ENCODE results near the gene KIF6.
A peak's percentile ranks its signal among the peaks of the same experiment; 100 is the strongest.

The KIF6 gene

DNA sequence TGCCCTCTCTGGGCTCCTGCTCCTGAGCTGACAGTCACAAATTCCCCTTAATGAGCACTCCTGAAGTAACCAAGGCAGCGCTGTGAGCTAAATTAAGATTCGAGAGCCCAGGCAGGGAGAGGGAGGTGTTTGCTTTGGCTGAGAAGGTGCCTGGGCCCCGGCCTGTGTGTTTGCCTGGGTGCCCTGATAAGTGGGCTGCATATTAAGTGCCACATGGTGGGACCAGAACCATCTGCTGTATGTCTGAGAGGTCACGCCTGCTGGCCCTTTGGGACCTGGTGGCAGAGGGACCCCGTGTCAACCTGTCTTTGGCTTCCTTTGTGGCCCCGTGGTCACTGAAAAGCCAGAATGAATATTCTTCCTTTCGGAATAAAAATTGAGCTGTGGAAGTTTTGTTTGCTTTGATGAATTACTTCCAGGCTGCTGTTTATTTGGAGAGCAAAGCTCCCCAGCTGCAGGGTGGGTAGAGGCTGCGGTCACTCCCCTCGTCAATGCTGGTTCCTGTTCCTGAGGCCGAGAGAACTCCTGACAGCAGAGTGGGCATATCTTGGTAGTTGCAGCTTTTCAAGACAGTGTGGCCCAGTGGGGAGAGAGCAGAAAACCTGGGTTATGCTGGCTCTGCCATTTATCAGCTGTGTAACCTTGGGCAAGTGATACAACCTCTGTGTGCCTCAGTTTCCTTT is 385.2 kb downstream of the KIF6 start:
- Histone ChIP-seq H3K27ac (peak overlapping the region; percentile 67), H3K9ac (peak overlapping the region; percentile 35), H3K9me3 (peaks cover 9% of the 10 kb centered on the region; the same call in 1 of the 2 replicates), H3K36me3 (no peaks in the 10 kb centered on the region), H3K4me3 (peak overlapping the region; percentile 11), H3K4me2 (peak overlapping the region; percentile 86), H4K20me1 (no peaks in the 10 kb centered on the region), H3K27me3 (no peaks in the 10 kb centered on the region), H3K4me1 (peaks cover 97% of the 10 kb centered on the region)
- no peak for TF ChIP-seq Cebpa-rat (IDR thresholded peaks at IDR 0.05)

DNA sequence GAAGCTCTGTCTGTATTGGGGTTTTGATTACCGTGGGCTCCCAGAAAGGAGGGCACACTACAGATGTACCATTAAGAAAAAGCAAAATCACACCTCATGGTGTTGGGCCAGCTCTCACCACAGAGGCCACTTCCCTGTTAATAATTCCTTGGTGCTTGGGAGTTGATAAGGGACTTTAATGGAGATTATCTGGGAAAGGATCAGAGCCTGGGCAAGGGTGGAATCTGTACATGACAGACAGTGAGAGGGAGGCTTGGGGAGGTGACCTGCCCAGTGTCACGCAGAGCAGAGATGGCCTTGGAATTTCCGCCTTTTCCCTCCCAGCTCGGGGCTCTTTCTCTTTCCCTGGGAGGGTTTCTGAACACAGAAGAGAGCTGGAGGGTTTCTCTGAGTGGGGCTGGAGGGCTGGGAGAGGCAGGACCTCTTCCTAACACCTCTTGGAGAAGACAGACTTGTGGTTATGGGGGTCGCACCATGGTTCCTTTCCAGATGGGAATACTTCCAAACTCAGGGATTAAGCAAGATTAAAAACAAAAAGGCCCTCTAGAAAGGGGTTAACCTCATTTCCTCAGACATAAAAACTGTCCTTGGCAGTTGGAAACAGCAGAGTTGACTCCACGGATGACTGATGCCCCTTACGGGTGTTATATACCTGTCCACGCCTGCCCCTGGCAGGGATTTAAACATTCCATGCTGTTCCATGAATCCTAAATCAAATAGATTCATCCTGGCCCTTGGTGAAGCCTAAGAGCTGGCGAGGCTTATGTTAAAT is 385.9 kb downstream of the KIF6 start:
- Histone ChIP-seq H3K4me3 (peak overlapping the region; percentile 11; the same call in 1 of the 2 replicates), H3K27me3 (no peaks in the 10 kb centered on the region), H3K4me1 (peaks cover 95% of the 10 kb centered on the region), H3K9me3 (peaks cover 5% of the 10 kb centered on the region; the same call in 1 of the 2 replicates), H3K27ac (peak overlapping the region; percentile 67), H3K9ac (peak overlapping the region; percentile 35), H4K20me1 (no peaks in the 10 kb centered on the region), H3K4me2 (peak overlapping the region; percentile 86), H3K36me3 (no peaks in the 10 kb centered on the region)
- no peak for TF ChIP-seq Cebpa-rat (IDR thresholded peaks at IDR 0.05)

GRCh38 chr6:39338397-39338796 is 386.8 kb downstream of the KIF6 start:
- Histone ChIP-seq H3K27ac (peak overlapping the region; percentile 24; the same call in 1 of the 2 replicates), H4K20me1 (no peaks in the 10 kb centered on the region), H3K27me3 (no peaks in the 10 kb centered on the region), H3K9ac (0 out of 2 replicates have a peak overlapping the region, but pooled peaks have one; percentile 12), H3K4me1 (peaks cover 86% of the 10 kb centered on the region), H3K36me3 (no peaks in the 10 kb centered on the region), H3K4me2 (peak overlapping the region; percentile 86), H3K4me3 (no peak overlapping the region), H3K9me3 (no peaks in the 10 kb centered on the region)
- TF ChIP-seq Cebpa-rat (IDR thresholded peaks at IDR 0.05) = no peak

DNA sequence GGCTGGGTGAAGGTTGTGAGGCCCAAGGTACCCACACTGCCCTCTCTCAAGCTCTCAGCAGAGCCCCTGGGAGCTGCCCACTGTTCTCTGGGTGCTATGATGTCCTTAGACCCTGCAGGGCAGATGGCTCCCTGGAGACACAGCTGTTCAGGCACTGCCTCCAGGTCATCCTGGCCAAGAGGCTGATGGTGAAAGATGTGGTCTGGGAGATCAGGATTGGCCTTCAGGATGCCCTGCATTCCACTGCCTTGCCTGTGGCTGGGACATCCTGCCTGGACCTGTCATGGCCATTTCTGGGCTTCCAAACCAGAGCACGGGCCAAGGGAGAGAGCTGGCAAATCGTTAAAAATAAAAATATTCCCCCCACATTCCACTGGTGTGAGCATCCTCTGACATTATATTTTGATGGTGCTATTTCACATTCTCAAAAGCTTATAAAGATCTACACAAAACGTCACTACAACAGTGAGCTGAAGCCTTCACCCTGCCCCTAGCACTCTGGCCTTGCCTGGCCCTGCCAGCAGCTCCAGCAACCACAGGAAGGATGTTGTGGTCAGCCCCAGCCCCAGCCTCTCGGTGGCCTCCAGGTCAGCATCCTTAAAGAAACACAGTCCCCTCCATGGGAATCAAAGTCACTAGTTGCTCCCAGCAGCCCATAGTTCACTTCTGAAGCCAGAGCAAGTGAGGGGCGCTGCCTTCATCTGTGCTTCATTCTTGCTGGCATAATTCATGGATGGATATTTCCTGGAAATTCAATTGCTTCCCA is 389.2 kb downstream of the KIF6 start:
- Histone ChIP-seq H3K4me1 (peaks cover 62% of the 10 kb centered on the region), H3K36me3 (no peaks in the 10 kb centered on the region), H3K9me3 (no peaks in the 10 kb centered on the region), H3K27me3 (no peaks in the 10 kb centered on the region), H3K4me3 (no peak overlapping the region), H3K4me2 (peak overlapping the region; percentile 78), H4K20me1 (no peaks in the 10 kb centered on the region), H3K27ac (peak overlapping the region; percentile 35; the same call in 1 of the 2 replicates), H3K9ac (peak overlapping the region; percentile 27; the same call in 1 of the 2 replicates)
- no peak for TF ChIP-seq Cebpa-rat (IDR thresholded peaks at IDR 0.05)

- no peak overlapping the region for H3K4me3 ChIP-seq
- H3K9me3 ChIP-seq = no peaks in the 10 kb centered on the region
- H3K4me1 ChIP-seq = peaks cover 53% of the 10 kb centered on the region
- no peak for TF ChIP-seq Cebpa-rat (IDR thresholded peaks at IDR 0.05)
- H3K27me3 ChIP-seq = no peaks in the 10 kb centered on the region
- no peak overlapping the region for H3K27ac ChIP-seq
- H4K20me1 ChIP-seq = no peaks in the 10 kb centered on the region
- H3K9ac ChIP-seq = no peak overlapping the region
- H3K36me3 ChIP-seq = no peaks in the 10 kb centered on the region
- H3K4me2 ChIP-seq = no peak overlapping the region
Measured at GRCh38 chr6:39333644-39334438, 391.4 kb downstream of the KIF6 start.

- no peak overlapping the region for H3K27ac ChIP-seq
- no peak overlapping the region for H3K4me3 ChIP-seq
- H3K27me3 ChIP-seq = no peaks in the 10 kb centered on the region
- no peak for TF ChIP-seq Cebpa-rat (IDR thresholded peaks at IDR 0.05)
- H3K9ac ChIP-seq = no peak overlapping the region
- peak overlapping the region; percentile 33; the same call in 1 of the 2 replicates for H3K4me2 ChIP-seq
- H4K20me1 ChIP-seq = no peaks in the 10 kb centered on the region
- H3K4me1 ChIP-seq = peaks cover 28% of the 10 kb centered on the region
- H3K36me3 ChIP-seq = no peaks in the 10 kb centered on the region
- H3K9me3 ChIP-seq = no peaks in the 10 kb centered on the region
Measured at GRCh38 chr6:39330476-39330875, 394.7 kb downstream of the KIF6 start.

DNA sequence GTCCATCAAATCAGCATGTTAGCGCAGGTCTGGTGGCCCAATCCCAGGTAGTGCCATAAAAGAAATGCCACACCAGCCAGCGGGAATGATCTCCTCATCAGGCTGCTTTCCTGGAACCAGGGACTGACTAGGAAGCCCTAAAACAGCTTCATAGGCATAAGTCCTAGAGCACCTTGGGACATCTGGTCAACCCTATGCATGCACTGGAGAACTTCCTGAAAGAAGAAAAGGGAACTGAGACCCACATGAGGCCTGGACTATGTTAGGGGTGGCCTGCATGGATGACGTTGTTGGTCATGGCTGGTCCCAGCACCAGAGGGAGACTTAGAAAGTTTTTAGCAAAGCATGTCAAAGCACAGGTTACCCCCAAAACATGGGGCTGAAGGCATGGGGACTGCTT is 395.2 kb downstream of the KIF6 start:
- Histone ChIP-seq H3K4me1 (peaks cover 24% of the 10 kb centered on the region), H3K4me2 (peak overlapping the region; percentile 33; the same call in 1 of the 2 replicates), H3K4me3 (no peak overlapping the region), H3K9me3 (no peaks in the 10 kb centered on the region), H4K20me1 (no peaks in the 10 kb centered on the region), H3K9ac (no peak overlapping the region), H3K27ac (no peak overlapping the region), H3K27me3 (no peaks in the 10 kb centered on the region), H3K36me3 (no peaks in the 10 kb centered on the region)
- no peak for TF ChIP-seq Cebpa-rat (IDR thresholded peaks at IDR 0.05)

GRCh38 chr6:39328066-39328465 is 397.1 kb downstream of the KIF6 start:
- Histone ChIP-seq H3K4me2 (no peak overlapping the region), H3K27ac (no peak overlapping the region), H4K20me1 (no peaks in the 10 kb centered on the region), H3K9ac (no peak overlapping the region), H3K9me3 (no peaks in the 10 kb centered on the region), H3K36me3 (no peaks in the 10 kb centered on the region), H3K4me3 (no peak overlapping the region), H3K27me3 (no peaks in the 10 kb centered on the region), H3K4me1 (peaks cover 19% of the 10 kb centered on the region)
- TF ChIP-seq Cebpa-rat (IDR thresholded peaks at IDR 0.05) = no peak

DNA sequence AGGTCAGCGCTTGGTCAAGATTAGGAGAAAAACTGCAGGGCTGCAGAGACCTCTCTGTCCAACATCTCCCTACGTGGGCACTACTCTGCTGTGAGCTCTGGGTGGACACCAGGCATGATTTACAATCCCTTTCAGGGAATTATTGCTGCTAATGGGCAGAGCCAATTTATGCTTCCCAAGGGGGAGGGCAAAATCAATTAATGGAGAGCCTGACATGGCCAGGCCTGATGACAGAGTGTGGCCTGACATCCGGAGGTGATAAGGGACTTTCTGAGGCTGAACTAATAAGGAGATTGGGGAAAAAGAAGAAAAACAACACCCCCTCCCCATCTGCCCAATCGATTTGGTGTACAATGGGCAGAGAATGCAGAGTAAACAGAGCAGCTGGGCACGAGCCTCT is 397.7 kb downstream of the KIF6 start:
- Histone ChIP-seq H3K27ac (no peak overlapping the region), H3K36me3 (no peaks in the 10 kb centered on the region), H3K4me2 (no peak overlapping the region), H4K20me1 (no peaks in the 10 kb centered on the region), H3K27me3 (no peaks in the 10 kb centered on the region), H3K9ac (no peak overlapping the region), H3K9me3 (no peaks in the 10 kb centered on the region), H3K4me3 (no peak overlapping the region), H3K4me1 (peaks cover 19% of the 10 kb centered on the region)
- no peak for TF ChIP-seq Cebpa-rat (IDR thresholded peaks at IDR 0.05)
